Keratinocyte (primary cell): ENCODE measurements around the gene TMEM161B. TPM values are rescaled to one million over a fixed set of nuclear protein-coding genes. Genes with fewer than 3 reads are reported as not detected.
"Not testable (repeated sequence)": the region's sequence is repeated elsewhere in the genome, so short reads cannot be mapped to it uniquely, and the experiment has no call there.

ENCODE experiments used
- DNase-seq: peaks from one replicate; pipeline ENCODE4 v3.0.0-alpha.2; 2011; ENCODE audit warnings: low read depth, missing footprints, low spot score
- FAIRE-seq: peaks from 2 replicates; lab custom pipeline; 2011; peaks lifted over from hg19 to GRCh38; lab: Jason Lieb, UNC
- H2AFZ ChIP-seq: 2 replicates; pipeline ENCODE4 v1.6.0; 2012; ENCODE audit warnings: low read length, control low read depth, inconsistent platforms; ENCODE audit not compliant: control insufficient read depth
- H3K27ac ChIP-seq: 2 replicates; pipeline ENCODE4 v1.5.1; 2011; ENCODE audit warnings: low read length; ENCODE audit not compliant: control insufficient read depth, insufficient read depth
- H3K27me3 ChIP-seq: 3 replicates; pipeline ENCODE4 v1.6.0; 2011; ENCODE audit warnings: low read length; ENCODE audit not compliant: control insufficient read depth, insufficient read depth; ENCODE audit errors: extremely low read depth
- H3K36me3 ChIP-seq, 2 experiments: 2 replicates in 1 of 2; 3 replicates in 1 of 2; pipeline ENCODE4 v1.5.1; 2011; ENCODE audit warnings: low read length in 2 of 2, mild to moderate bottlenecking in 1 of 2; ENCODE audit not compliant: control insufficient read depth in 2 of 2, insufficient read depth in 2 of 2; ENCODE audit errors: extremely low read depth in 1 of 2
- H3K4me1 ChIP-seq: 3 replicates; pipeline ENCODE4 v1.5.1; 2011; ENCODE audit warnings: low read length; ENCODE audit not compliant: control insufficient read depth, insufficient read depth; ENCODE audit errors: extremely low read depth
- H3K4me2 ChIP-seq: 3 replicates; pipeline ENCODE4 v1.6.0; 2011; ENCODE audit warnings: low read depth, low read length; ENCODE audit not compliant: control insufficient read depth, insufficient read depth; ENCODE audit errors: extremely low read depth
- H3K4me3 ChIP-seq, 3 experiments: fragments of 200-600 bp in 1 of 3; sonication (generic) in 1 of 3; 2 replicates in 2 of 3; 3 replicates in 1 of 3; pipeline ENCODE4 v1.5.1; 2011 to 2016; ENCODE audit warnings: low read length in 3 of 3, mild to moderate bottlenecking in 3 of 3, control low read depth in 2 of 3, inconsistent platforms in 1 of 3, low read depth in 1 of 3, mixed read lengths in 1 of 3, mixed run types in 1 of 3, moderate library complexity in 1 of 3; ENCODE audit not compliant: control insufficient read depth in 2 of 3, insufficient read depth in 2 of 3; ENCODE audit errors: extremely low read depth in 1 of 3
- H3K79me2 ChIP-seq: 2 replicates; pipeline ENCODE4 v1.6.0; 2012; ENCODE audit warnings: low read length; ENCODE audit not compliant: control insufficient read depth, insufficient read depth
- H3K9ac ChIP-seq: 3 replicates; pipeline ENCODE4 v1.6.0; 2011; ENCODE audit warnings: low read length; ENCODE audit not compliant: control insufficient read depth, insufficient read depth; ENCODE audit errors: extremely low read depth
- H3K9me1 ChIP-seq: 3 replicates; pipeline ENCODE4 v1.6.0; 2011; ENCODE audit warnings: low read length; ENCODE audit not compliant: control insufficient read depth, insufficient read depth; ENCODE audit errors: extremely low read depth
- H3K9me3 ChIP-seq: 2 replicates; pipeline ENCODE4 v1.5.1; 2012; ENCODE audit warnings: low read depth, low read length; ENCODE audit not compliant: control insufficient read depth
- H4K20me1 ChIP-seq: 3 replicates; pipeline ENCODE4 v1.6.0; 2011; ENCODE audit warnings: low read length; ENCODE audit not compliant: control insufficient read depth, insufficient read depth; ENCODE audit errors: extremely low read depth
- CTCF ChIP-seq, 3 experiments: IDR thresholded peaks in 1 of 3; conservative IDR thresholded peaks in 1 of 3; optimal IDR thresholded peaks in 1 of 3; 2 replicates in 2 of 3; 3 replicates in 1 of 3; pipeline versions ENCODE3 to v1.5.1; 2011; ENCODE audit warnings: low read length in 3 of 3, mild to moderate bottlenecking in 3 of 3, moderate library complexity in 2 of 3, control low read depth in 1 of 3, inconsistent platforms in 1 of 3; ENCODE audit not compliant: insufficient read depth in 2 of 3; ENCODE audit errors: extremely low read depth in 1 of 3
- EZH2 ChIP-seq: IDR thresholded peaks from one replicate; pipeline ENCODE4 v1.6.1; 2012; ENCODE audit warnings: inconsistent platforms, mild to moderate bottlenecking, low read length, moderate library complexity
- dilution Hi-C: fragments of 300-500 bp; cut with MboI; formaldehyde crosslinking; loops from one replicate; pipeline ENCODE4 v1.7.0; 2020; ENCODE audit warnings: low sequenced_read_pairs; ENCODE audit not compliant: extremely low pct_ligation_motif_present
- polyA plus RNA-seq, 5 experiments: library from polyadenylated mRNA; depleted of rRNA in 3 of 5; stranded (reverse) in 3 of 5; stranded (forward) in 1 of 5; unstranded in 1 of 5; fragments of >200 nt; gene quantifications; 1 replicate in 1 of 5; 2 replicates in 3 of 5; 3 replicates in 1 of 5; pipeline versions ENCODE4 v1.2.1 to v1.2.3, GENCODE V29; 2011 to 2012; ENCODE audit warnings: missing spikeins in 2 of 5, low read depth in 1 of 5, low replicate concordance in 1 of 5

Gene TMEM161B
- polyA plus RNA-seq, 1 donor (not counting 4 experiments of a cell fraction or from before 2014, with no cell fraction given), result 18.2 TPM

- dilution Hi-C loops, result no loop called here
- Histone ChIP-seq H3K27ac (no peak overlapping the region), H3K36me3 (peaks cover 0 to 3% of the 10 kb centered on the region in 2 experiments), H3K27me3 (no peaks in the 10 kb centered on the region), H3K4me1 (no peaks in the 10 kb centered on the region), H3K9me3 (peaks cover 3% of the 10 kb centered on the region), H3K9me1 (no peaks in the 10 kb centered on the region), H3K4me2 (no peak overlapping the region), H3K4me3 (no peak overlapping the region), H2AFZ (no peak overlapping the region), H3K79me2 (no peaks in the 10 kb centered on the region), H3K9ac (no peak overlapping the region), H4K20me1 (no peaks in the 10 kb centered on the region)
- DNase-seq (no peak), FAIRE-seq (no peak)
- TF ChIP-seq EZH2 (no peak), CTCF (optimal IDR thresholded peaks at IDR 0.05 in 1 of 3, IDR thresholded peaks at IDR 0.05 in 1 of 3, conservative IDR thresholded peaks at IDR 0.05 in 1 of 3; ENCODE audit: extremely low read depth in 1 of 3, insufficient read depth in 2 of 3, low read length in 3 of 3) (no peak)
Measured at GRCh38 chr5:88190106-88190834, 78.4 kb downstream of the TMEM161B start.

GRCh38 chr5:88189484-88189883 is 79.2 kb downstream of the TMEM161B start:
- H3K9me1 ChIP-seq, FAIRE-seq, H3K4me3 ChIP-seq, H3K27ac ChIP-seq, dilution Hi-C loops, H4K20me1 ChIP-seq, H3K9ac ChIP-seq, H3K27me3 ChIP-seq, H2AFZ ChIP-seq, H3K9me3 ChIP-seq, H3K79me2 ChIP-seq, H3K4me1 ChIP-seq, H3K4me2 ChIP-seq, DNase-seq, H3K36me3 ChIP-seq: not testable (repeated sequence)
